CD4-positive, alpha-beta T cell treated with Interferon alpha-2 for 1 hour (primary cell): ENCODE results near the gene DCTN4.

Source experiments
- DNase-seq, 2 donors: peaks; one replicate each; pipeline ENCODE4 v3.0.0-alpha.2; 2020 to 2022

Gene DCTN4

GRCh38 chr5:150731669-150732242 lies 27.1 kb downstream of the DCTN4 start:
- DNase-seq, result no peak

GRCh38 chr5:150729859-150730258 lies 29.0 kb downstream of the DCTN4 start:
- DNase-seq, result no peak

DNA sequence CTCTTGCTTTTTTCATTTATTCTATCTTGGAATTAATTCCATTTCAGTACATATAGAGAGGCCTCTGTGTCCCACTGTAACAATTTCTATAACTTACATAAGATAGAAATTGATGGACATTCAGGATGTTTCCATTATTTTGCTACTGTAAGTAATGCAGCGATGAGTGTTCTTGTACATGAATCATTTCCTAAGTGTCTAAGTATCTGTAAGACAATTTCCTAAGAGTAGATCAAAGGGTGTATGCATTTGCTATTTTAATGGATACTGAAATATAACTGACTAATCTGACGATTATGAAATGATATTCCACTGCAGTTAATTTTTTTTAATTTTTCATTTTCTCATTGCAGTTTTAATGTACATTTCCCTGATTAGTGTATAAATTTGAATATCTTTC lies 35.0 kb downstream of the DCTN4 start:
- DNase-seq, result no peak

- peak in 1 of 2 donors; percentile 15 for DNase-seq
Observed at GRCh38 chr5:150710165-150710564, 48.7 kb downstream of the DCTN4 start.

GRCh38 chr5:150706776-150707390 lies 51.9 kb downstream of the DCTN4 start:
- DNase-seq, result no peak

- DNase-seq, result no peak
Observed at GRCh38 chr5:150703762-150704161, 55.1 kb downstream of the DCTN4 start.

GRCh38 chr5:150700594-150701377 lies 58.0 kb downstream of the DCTN4 start, which contains the start of gene RBM22:
Gene RBM22, minus strand, starts transcription at chr5:150701062. Its CDS starts 77 bp downstream, at chr5:150700985.
- peak; percentile 90 to 92 for DNase-seq

DNA sequence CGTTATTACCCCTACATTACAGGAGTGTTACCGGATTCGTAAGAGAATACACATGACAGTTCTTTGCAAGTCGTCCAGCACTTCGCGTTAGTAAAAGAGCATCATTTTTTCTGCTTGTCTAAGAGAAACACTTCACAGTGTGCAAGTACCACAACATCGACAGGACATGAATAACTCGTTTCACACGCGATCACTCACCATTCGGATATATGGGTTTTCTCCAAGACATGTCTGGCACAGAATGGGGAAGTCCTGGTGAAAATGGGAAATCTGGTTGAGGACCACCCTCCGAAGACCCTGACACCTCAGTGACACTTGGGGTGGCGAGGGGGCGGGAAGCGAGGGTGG lies 58.6 kb downstream of the DCTN4 start:
- DNase-seq, result no peak

DNA sequence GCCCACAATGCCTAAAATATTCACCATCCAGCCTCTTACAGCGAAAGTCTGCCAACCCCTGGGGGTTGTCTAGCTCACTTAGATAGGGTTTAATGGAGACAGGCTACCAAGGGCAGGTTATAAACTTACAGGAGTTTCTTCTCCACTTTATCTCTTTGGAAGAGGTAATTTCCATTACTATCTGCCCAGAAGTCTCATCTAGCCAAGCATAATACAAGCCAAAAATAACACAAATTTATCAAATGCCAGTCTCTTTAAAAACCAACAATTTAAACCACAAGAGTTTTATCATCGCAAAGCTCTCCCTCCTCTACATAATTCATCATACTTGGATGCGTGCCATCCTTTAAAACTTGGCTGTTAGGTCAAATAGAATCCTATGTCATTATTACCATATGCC lies 64.2 kb downstream of the DCTN4 start:
- no peak for DNase-seq

DNA sequence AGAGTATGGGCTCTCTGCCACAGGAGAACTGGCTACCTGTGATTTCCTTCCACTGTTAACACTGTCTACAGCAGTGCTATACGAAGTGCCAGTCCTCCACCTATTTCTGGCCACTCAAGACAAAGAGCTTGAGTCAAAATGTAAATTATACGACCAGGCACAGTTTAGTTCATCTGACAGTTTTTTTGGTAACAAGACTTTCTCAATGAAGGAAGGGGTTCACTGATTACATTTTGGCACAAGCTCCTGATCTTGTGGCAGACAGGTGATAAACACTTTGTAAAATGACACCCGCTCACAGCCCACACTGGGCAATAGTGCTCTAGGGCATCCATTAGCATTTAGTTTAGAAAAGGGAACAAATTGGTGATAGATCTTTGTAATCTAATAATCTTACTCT lies 66.5 kb downstream of the DCTN4 start:
- DNase-seq, result no peak

DNA sequence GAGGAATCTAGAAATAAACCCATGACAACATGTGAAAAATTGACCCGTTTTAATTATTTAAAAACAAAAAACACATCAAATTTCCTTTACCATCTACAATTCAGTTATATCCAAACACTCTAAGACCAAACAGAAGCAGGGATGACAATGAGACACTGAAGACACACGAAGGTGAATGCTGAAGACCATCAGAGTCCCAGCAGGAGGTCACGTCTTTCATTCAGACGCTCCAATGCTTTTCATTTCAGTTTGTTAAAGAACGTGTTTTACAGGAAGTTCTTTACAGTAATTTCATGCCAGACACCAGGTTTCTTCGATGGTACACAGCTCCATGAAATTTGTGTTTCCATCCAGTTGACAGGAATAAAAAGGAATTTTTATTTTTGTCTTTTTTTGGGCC lies 68.1 kb downstream of the DCTN4 start:
- DNase-seq, result no peak

DNA sequence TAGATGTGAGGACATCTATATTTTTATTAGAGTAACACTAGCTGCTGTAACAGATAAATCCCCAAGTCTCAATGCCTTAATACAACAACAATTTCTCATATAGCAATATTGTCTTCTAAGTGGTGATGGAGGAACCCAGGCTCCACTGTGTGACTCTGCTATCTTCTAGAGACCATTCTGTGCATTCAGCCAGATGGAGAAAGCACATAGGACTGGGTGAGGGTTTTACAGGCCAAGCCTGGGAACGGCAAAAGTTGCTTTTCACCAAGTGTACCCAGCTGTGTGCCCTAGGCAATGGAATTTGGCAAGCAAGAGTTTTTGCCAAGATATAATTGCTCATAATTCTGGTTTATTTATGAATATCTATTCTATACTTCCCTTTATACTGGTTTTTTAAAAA lies 69.7 kb downstream of the DCTN4 start:
- no peak for DNase-seq

- no peak for DNase-seq
Observed at GRCh38 chr5:150676578-150676977, 82.2 kb downstream of the DCTN4 start.

- DNase-seq, result no peak
Observed at GRCh38 chr5:150675069-150675468, 83.7 kb downstream of the DCTN4 start.

DNA sequence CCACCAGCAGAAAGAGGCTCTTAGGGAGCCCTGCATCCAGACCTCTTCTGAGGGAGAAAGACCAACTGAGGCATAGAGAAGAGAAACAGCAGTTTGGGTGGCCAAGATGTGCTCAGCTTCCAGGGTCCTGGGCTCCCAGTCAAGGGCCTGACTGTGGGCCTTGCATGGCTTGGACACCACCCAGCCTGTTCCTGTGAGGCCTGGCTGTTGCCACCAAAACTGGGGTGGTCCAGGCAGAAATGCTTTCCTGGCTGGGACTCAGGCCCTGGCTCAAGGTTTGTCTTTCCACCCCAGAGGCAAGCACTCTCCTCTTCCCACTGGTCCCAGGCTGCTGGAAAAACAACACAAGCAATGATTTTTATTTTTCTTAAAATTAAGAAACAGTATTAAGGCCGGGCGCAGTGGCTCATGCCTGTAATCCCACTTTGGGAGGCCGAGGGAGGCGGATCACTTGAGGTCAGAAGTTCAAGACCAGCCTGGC lies 84.4 kb downstream of the DCTN4 start:
- no peak for DNase-seq

DNA sequence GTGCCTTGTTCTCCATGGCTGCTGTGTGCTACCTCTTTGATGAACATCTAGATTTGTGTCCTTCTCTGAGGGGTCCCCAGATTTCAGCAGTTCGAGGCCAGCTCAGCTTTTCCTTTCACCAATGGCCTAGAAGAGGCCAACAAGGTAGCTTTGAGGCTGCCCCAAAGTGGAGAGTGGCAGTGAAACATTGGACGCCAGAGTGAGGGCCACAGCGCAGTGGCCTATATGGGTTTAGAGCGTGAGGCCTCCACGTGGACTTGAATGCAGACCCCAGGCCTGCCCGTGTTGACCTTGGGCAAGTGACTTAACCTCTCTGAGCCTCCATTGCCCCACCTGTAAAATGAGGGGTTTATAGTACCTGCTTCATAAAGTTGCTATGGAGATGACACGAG lies 85.9 kb downstream of the DCTN4 start:
- no peak for DNase-seq

DNA sequence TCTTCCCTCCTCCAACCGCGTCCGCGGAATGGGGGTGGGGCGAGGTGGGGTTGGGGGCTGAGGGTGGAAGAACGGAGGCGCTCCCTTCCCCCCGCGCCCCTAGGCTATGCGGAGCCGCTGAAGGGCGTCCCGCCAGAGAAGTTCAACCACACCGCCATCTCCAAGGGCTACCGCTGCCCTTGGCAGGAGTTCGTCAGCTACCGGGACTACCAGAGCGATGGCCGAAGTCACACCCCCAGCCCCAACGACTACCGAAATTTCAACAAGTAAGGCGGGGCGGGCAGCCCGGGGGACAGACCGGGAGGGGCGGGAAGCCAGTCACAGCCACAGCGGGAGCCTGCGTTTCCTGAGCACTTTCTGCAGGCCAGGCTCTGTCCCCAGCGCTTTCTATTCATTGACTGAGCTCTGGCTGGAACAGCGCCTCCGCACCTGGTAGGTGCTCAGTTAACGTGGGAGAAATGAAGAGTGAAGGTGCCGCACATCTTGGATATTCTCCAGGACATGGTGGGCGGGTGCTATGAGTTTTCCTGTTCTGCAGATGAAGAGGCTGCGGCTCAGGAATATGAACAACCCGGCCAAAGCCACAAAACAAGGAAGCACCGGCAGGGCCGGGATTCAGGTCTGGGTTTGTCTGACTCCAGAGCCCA lies 86.5 kb downstream of the DCTN4 start:
- DNase-seq, result peak in 1 of 2 donors; percentile 8

DNA sequence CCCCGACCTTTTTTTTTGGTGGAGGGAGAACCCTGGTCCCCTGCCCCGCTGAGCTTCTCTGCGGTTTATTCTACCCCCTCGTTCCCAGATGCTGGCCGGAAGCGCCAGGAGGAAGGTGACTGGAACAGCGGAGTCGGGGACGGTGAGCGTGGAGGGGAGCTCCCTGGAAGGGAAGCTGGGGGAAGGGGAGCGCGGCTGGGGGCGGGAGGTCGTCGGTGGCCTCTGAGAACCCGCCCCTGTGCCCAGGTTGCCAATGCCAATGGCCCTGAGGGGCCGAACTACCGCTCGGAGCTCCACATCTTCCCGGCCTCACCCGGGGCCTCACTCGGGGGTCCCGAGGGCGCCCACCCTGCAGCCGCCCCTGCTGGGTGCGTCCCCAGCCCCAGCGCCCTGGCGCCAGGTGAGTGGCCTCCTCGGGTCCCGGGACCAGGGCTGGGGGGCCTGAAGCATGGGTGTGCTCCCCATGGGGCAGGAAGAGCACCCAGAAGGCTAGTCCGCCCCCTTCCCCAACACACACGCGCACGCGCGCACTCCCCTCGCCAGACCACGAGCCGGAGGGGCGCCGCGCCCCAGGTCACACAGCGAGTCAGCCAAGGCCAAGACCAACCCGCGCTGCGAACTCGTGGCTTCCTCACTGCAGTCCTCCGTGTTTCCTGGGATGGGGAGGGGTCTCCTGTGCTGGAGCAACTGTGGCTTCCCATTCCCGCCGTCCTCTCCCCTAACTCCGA lies 87.1 kb downstream of the DCTN4 start:
- DNase-seq, result peak in 1 of 2 donors; percentile 10

GRCh38 chr5:150670948-150671310 lies 87.9 kb downstream of the DCTN4 start:
- DNase-seq, result no peak

GRCh38 chr5:150670275-150670947 lies 88.4 kb downstream of the DCTN4 start:
- no peak for DNase-seq

- DNase-seq, result no peak
Observed at GRCh38 chr5:150665044-150665443, 93.8 kb downstream of the DCTN4 start.

DNA sequence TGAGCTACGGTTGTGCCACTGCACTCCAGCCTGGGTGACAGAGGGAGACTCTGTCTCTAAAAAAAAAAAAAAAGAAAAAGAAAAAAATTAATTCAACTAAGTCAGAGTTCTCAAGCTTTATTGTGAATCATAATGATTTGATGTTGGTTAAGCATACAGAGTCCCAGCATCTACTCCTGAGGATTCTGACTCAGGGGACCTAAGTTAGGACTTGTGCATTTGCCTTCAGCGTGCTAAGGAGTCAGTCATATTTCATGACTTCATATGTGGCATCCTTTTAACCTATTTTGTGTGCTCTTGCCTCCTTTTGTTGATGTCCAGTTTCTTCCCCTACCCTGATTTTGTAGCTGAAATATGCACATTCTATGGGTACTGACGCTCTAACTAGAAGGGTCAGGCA lies 94.9 kb downstream of the DCTN4 start:
- no peak for DNase-seq
